K562 (cell line): ENCODE measurements around the gene PRKCB. TPM values are rescaled to one million over a fixed set of nuclear protein-coding genes. Genes with fewer than 3 reads are reported as not detected.
A peak's percentile ranks its signal among the peaks of the same experiment; 100 is the strongest.

ENCODE experiments used
- AFF1 ChIP-seq, 2 experiments: fragments of 450-650 bp; IDR thresholded peaks; 2 replicates each; pipeline ENCODE4 v1.6.1; 2018; ENCODE audit warnings: mild to moderate bottlenecking in 2 of 2, low read depth in 1 of 2; ENCODE audit not compliant: partially characterized antibody in 2 of 2
- AFF4 ChIP-seq: sonication (generic); formaldehyde crosslinking; IDR thresholded peaks from 2 replicates; pipeline ENCODE4 v1.8.0; 2023; ENCODE audit warnings: mild to moderate bottlenecking, missing genetic modification reagents
- DMBX1 ChIP-seq: fragments of 250-450 bp; sonication (Bioruptor Pico); IDR thresholded peaks from 2 replicates; pipeline ENCODE4 v1.8.0; 2022; ENCODE audit warnings: inconsistent platforms, mild to moderate bottlenecking, moderate library complexity, borderline replicate concordance
- E2F5 ChIP-seq: sonication (generic); formaldehyde crosslinking; IDR thresholded peaks from 2 replicates; pipeline ENCODE4 v1.8.0; 2022; ENCODE audit warnings: mild to moderate bottlenecking, missing genetic modification reagents
- KAT7 ChIP-seq: sonication (generic); formaldehyde crosslinking; IDR thresholded peaks from 2 replicates; pipeline ENCODE4 v1.8.0; 2022; ENCODE audit warnings: missing genetic modification reagents, mild to moderate bottlenecking, borderline replicate concordance
- KAT8 ChIP-seq: fragments of 450-650 bp; IDR thresholded peaks from 2 replicates; pipeline ENCODE4 v1.6.1; 2016; ENCODE audit warnings: low read depth, mild to moderate bottlenecking
- KLF6 ChIP-seq: fragments of 250-450 bp; sonication (Bioruptor Pico); IDR thresholded peaks from 2 replicates; pipeline ENCODE4 v1.4.0; 2020; ENCODE audit warnings: mild to moderate bottlenecking, moderate library complexity, borderline replicate concordance
- NR2C1 ChIP-seq, 2 experiments: fragments of 450-650 bp; IDR thresholded peaks; 2 replicates each; pipeline ENCODE4 v1.6.1; 2017; ENCODE audit warnings: mild to moderate bottlenecking in 2 of 2, antibody characterized with exemption in 1 of 2, inconsistent platforms in 1 of 2, missing compliant biosample characterization in 1 of 2, missing genetic modification characterization in 1 of 2
- PPARD ChIP-seq: fragments of 250-450 bp; sonication (Bioruptor Pico); IDR thresholded peaks from 2 replicates; pipeline ENCODE4 v1.8.0; 2022; ENCODE audit warnings: inconsistent platforms, mild to moderate bottlenecking, moderate library complexity
- RBM25 ChIP-seq: fragments of 200-400 bp; formaldehyde crosslinking; IDR thresholded peaks from 2 replicates; pipeline ENCODE4 v1.6.1; 2018; ENCODE audit warnings: low read length, low read depth, moderate library complexity; ENCODE audit not compliant: severe bottlenecking
- SMAD4 ChIP-seq: fragments of 250-450 bp; sonication (Bioruptor Pico); conservative IDR thresholded peaks from 2 replicates; pipeline ENCODE4 v1.8.0; 2021; ENCODE audit warnings: inconsistent platforms, mild to moderate bottlenecking, moderate library complexity
- SMARCC2 ChIP-seq: fragments of 450-650 bp; IDR thresholded peaks from 2 replicates; pipeline ENCODE4 v1.6.1; 2017; ENCODE audit warnings: antibody characterized with exemption, moderate library complexity, mild to moderate bottlenecking, low read depth
- TEAD2 ChIP-seq: fragments of 450-650 bp; IDR thresholded peaks from 2 replicates; pipeline ENCODE4 v1.6.1; 2016; ENCODE audit warnings: missing genetic modification characterization, control low read depth, missing compliant biosample characterization
- TRIM28 ChIP-seq: fragments of 450-650 bp; IDR thresholded peaks from 2 replicates; pipeline ENCODE4 v1.6.1; 2017
- ZNF121 ChIP-seq: sonication (generic); formaldehyde crosslinking; conservative IDR thresholded peaks from 2 replicates; pipeline ENCODE4 v1.8.0; 2022; ENCODE audit warnings: missing genetic modification reagents
- ZNF57 ChIP-seq: fragments of 450-650 bp; formaldehyde crosslinking; IDR thresholded peaks from 2 replicates; pipeline ENCODE4 v1.4.0; 2020; ENCODE audit warnings: mild to moderate bottlenecking, moderate library complexity
- ZNF699 ChIP-seq: fragments of 250-450 bp; sonication (Bioruptor Pico); IDR thresholded peaks from 2 replicates; pipeline ENCODE4 v1.8.0; 2021; ENCODE audit warnings: mild to moderate bottlenecking, moderate library complexity; ENCODE audit not compliant: insufficient replicate concordance
- polyA plus RNA-seq, 8 experiments: library from polyadenylated mRNA; depleted of rRNA in 4 of 8; stranded (reverse) in 5 of 8; unstranded in 3 of 8; fragments of >200 nt; fragmentation: Nextera tagmentation in 2 of 8; fragmentation: Illumina TruSeq in 1 of 8; extraction: Ambion mirVana in 2 of 8; extraction: Trizol in 1 of 8; gene quantifications; 2 replicates each; pipeline versions ENCODE4 v1.2.1 to v1.2.3, GENCODE V29; 2011 to 2014; ENCODE audit warnings: inconsistent platforms in 1 of 8, missing spikeins in 1 of 8
- total RNA-seq, 7 experiments: library from RNA; depleted of rRNA in 6 of 7; stranded (reverse); fragments of >200 nt in 6 of 7; fragmentation: Illumina TruSeq in 2 of 7; extraction: Trizol in 2 of 7; gene quantifications; 2 replicates each; pipeline versions ENCODE4 v1.2.1 to v1.2.3, GENCODE V29; 2011 to 2021; ENCODE audit warnings: low replicate concordance in 1 of 7
- TF ChIP-seq, protein P1 (sequence below): fragments of 450-650 bp; formaldehyde crosslinking; IDR thresholded peaks from 2 replicates; pipeline ENCODE4 v1.4.0; 2022; ENCODE audit warnings: missing genetic modification characterization

The PRKCB gene
- total and polyA plus RNA-seq, 9 of the 15 experiments (the other 6 are each of a cell fraction or from before 2014, with no cell fraction given) = 49.9 to 276 (median 148) TPM

DNA sequence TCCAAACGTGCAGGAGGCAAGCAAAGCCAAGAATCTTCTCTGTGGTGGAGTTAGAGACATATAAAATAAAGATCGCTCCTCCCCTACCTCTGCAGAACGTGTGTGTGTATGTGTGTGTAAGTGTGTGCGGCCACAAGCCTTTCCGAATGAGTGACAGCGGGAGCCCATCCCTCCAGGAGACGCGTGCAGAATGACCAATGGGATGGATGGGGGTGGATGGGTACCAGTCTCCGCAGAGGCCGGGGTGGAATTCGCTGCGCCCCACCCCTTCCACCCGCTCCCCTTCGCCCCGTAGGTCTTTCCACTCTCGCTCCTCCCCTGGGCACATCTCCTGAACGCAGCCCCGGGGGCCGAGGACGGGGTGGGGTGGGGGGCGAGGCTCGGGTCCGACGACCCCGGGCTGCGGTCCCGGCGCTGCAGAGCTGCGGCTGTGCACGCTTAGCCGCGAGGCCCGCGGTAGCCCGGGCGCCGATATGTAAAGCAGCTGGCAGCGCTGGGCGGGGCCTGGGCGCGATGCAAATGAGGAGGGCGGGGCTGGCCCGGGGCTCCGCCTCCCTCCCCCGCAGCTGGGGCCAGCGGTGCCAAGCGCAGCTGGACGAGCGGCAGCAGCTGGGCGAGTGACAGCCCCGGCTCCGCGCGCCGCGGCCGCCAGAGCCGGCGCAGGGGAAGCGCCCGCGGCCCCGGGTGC, at the start of gene PRKCB (continued):
- TF ChIP-seq AFF1 (IDR thresholded peaks at IDR 0.05; ENCODE audit: low read depth in 1 of 2, partially characterized antibody in 2 of 2) (no peak), RBM25 (no peak), SMARCC2 (no peak), KLF6 (CRISPR knock-in tag) (no peak), NR2C1 (IDR thresholded peaks at IDR 0.05) (no peak), NR2C1 (tag; IDR thresholded peaks at IDR 0.05) (no peak), KAT8 (no peak), TEAD2 (tag) (no peak), ZNF57 (no peak), ZNF121 (no peak), ZNF699 (CRISPR knock-in tag) (no peak), PPARD (CRISPR knock-in tag) (no peak), AFF4 (no peak), SMAD4 (peak; percentile 30; the same call in 1 of the 2 replicates), KAT7 (CRISPR knock-in tag) (no peak), E2F5 (no peak), DMBX1 (no peak), TRIM28 (no peak)
- TF ChIP-seq, protein P1, sequence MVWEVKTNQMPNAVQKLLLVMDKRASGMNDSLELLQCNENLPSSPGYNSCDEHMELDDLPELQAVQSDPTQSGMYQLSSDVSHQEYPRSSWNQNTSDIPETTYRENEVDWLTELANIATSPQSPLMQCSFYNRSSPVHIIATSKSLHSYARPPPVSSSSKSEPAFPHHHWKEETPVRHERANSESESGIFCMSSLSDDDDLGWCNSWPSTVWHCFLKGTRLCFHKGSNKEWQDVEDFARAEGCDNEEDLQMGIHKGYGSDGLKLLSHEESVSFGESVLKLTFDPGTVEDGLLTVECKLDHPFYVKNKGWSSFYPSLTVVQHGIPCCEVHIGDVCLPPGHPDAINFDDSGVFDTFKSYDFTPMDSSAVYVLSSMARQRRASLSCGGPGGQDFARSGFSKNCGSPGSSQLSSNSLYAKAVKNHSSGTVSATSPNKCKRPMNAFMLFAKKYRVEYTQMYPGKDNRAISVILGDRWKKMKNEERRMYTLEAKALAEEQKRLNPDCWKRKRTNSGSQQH (CRISPR knock-in tag) = no peak
